ENCODE results near the gene GLCCI1. TPM values are rescaled to one million over a fixed set of nuclear protein-coding genes. Genes with fewer than 3 reads are reported as not detected.
"Not testable (repeated sequence)": the region's sequence is repeated elsewhere in the genome, so short reads cannot be mapped to it uniquely, and the experiment has no call there.

Gene GLCCI1
- total and polyA plus RNA-seq, 4 experiments from 2014 or later: 10.4 to 49.7 (median 34.3) TPM

DNA sequence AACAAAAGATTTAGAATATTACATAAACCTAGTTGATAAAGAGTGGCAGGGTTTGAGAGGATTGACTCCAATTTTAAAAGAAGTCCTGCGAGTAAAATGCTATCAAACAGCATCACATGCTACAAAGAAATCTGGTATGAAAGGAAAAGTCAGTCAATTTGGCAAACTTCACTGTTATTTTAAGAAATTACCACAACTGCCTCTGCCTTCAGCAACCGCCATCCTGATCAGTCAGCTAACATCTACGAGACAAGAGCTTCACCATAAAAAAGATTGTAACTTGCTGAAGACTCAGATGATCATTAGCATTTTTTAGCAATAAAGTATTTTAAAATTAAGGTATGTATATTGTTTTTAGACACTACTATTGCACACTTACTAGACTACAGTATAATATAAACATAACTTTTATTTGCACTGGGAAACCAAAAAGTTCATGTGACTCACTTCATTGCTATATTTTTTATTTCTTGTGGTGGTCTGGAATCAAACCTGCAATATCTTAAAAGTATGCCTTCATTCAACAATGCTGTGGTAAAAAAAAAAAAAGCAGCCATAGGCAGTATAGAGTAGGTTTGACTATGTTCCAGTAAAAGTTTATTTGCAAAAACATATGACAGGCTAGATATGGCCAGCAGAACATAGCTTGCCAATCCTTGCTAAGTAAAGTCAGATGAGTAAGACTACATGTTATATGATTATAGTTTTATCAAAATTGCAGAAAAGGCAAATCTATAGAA, 74.4 kb downstream of the GLCCI1 start:
- no peaks in the 10 kb centered on the region for H3K9me3 ChIP-seq (ENCODE audit: control insufficient read depth in 1 of 2, low read length in 2 of 2)
- Mint-ChIP-seq H3K4me1 (peaks cover 39 to 66% (median 57%) of the 10 kb centered on the region in 4 donors), H3K27me3 (no peaks in the 10 kb centered on the region), H3K4me3 (peak overlapping the region in 2 of 8 donors; percentile 2 to 42), H3K9me3 (no peaks in the 10 kb centered on the region), H3K27ac (peak overlapping the region in 4 of 7 donors; percentile 8 to 92 (median 67)), H3K36me3 (peaks cover 19 to 33% of the 10 kb centered on the region in 2 donors)
- ChIA-PET CTCF (ENCODE audit: partially characterized antibody) (no interaction called here), POLR2A (ENCODE audit: partially characterized antibody) (interaction anchor here (0.9 kb wide), 1 partner anchor 83 kb away, joined by 5 read pairs; no protein-coding TSS in a partner anchor)
- no peak overlapping the region for H3K27ac ChIP-seq (ENCODE audit: low read depth, low read length)
- no peaks in the 10 kb centered on the region for H3K36me3 ChIP-seq (ENCODE audit: insufficient read depth, low read length)
- intact Hi-C loops (cut with micrococcal nuclease): no loop called here
- peaks cover 37% of the 10 kb centered on the region for H3K4me1 ChIP-seq (ENCODE audit: insufficient read depth, low read length)
- DNase-seq: no peak
- H3K4me3 ChIP-seq (ENCODE audit: low read length in 2 of 2): no peak overlapping the region
- H3K27me3 ChIP-seq (ENCODE audit: insufficient read depth, low read length): no peaks in the 10 kb centered on the region

DNA sequence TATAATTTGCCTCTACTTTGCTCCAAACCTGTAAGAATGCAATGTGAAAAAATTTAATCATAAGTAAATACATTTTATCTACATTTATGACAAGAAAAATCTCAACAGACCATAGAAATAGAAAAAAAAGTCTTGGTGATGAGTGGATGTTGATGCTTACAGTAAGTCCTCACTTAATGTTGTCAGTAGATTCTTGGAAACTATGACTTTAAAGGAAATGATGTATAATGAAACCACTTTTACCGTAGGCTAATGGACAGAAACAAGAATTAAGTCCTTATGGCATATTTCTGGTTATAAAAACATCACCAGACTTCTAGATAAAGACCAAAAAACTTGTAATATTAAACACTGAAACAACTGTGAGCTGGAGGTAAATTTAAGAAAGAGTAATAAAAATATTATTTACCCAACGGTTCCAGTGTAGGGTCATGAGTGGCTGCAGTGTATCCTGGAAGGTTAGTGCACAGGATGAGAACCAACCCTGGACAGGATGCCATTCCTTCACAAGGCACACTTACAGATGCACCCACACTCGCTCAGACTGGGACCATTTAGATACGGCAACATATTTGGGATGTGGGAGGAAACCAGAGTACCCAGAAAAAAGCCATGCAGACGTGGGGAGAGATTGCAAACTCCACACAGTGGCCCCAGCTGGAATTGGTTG, 76.3 kb downstream of the GLCCI1 start:
- ChIA-PET POLR2A (ENCODE audit: partially characterized antibody) (no interaction called here), CTCF (ENCODE audit: partially characterized antibody) (no interaction called here)
- no peak for DNase-seq
- Mint-ChIP-seq H3K36me3 (peaks cover 27 to 32% of the 10 kb centered on the region in 2 donors), H3K4me1 (peaks cover 44 to 71% (median 57%) of the 10 kb centered on the region in 4 donors), H3K4me3 (peak overlapping the region in 5 of 8 donors; percentile 27 to 51 (median 31)), H3K9me3 (no peaks in the 10 kb centered on the region), H3K27me3 (no peaks in the 10 kb centered on the region), H3K27ac (peak overlapping the region in 5 of 7 donors; percentile 22 to 79 (median 43))
- H3K36me3 ChIP-seq (ENCODE audit: insufficient read depth, low read length): no peaks in the 10 kb centered on the region
- no peak overlapping the region for H3K4me3 ChIP-seq (ENCODE audit: low read length in 2 of 2)
- peaks cover 41% of the 10 kb centered on the region for H3K4me1 ChIP-seq (ENCODE audit: insufficient read depth, low read length)
- no peaks in the 10 kb centered on the region for H3K27me3 ChIP-seq (ENCODE audit: insufficient read depth, low read length)
- intact Hi-C loops (cut with micrococcal nuclease): no loop called here
- H3K27ac ChIP-seq (ENCODE audit: low read depth, low read length): no peak overlapping the region
- H3K9me3 ChIP-seq (ENCODE audit: control insufficient read depth in 1 of 2, low read length in 2 of 2): no peaks in the 10 kb centered on the region

DNA sequence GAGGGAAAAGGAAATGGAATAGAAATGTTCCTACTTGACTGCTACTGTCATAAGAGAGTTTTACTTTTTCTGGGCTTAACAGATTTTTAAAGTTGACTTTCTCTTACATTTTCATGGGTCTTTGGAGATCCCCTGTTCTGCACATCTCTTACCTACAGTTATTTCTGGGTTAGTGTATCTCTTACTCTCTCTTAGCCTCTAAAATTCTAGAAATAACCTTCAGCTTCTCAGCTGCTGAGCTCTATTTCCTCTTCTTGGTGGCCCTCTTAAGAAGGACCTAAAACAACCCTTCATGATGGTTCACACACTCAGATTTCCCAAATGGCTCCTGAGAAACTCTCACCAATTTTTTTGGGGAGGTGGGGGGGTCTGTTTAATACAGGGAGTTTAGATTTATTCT, 79.5 kb downstream of the GLCCI1 start:
- H3K9me3 Mint-ChIP-seq; H3K4me3 ChIP-seq (ENCODE audit: low read length in 2 of 2); intact Hi-C loops (cut with micrococcal nuclease); DNase-seq; H3K27me3 Mint-ChIP-seq; H3K27me3 ChIP-seq (ENCODE audit: insufficient read depth, low read length); H3K9me3 ChIP-seq (ENCODE audit: control insufficient read depth in 1 of 2, low read length in 2 of 2); CTCF ChIA-PET (ENCODE audit: partially characterized antibody); H3K27ac ChIP-seq (ENCODE audit: low read depth, low read length); H3K36me3 ChIP-seq (ENCODE audit: insufficient read depth, low read length): not testable (repeated sequence)
- peaks cover 41% of the 10 kb centered on the region for H3K4me1 ChIP-seq (ENCODE audit: insufficient read depth, low read length)
- Mint-ChIP-seq H3K36me3 (peaks cover 20 to 22% of the 10 kb centered on the region in 2 donors), H3K4me1 (peaks cover 38 to 75% (median 53%) of the 10 kb centered on the region in 4 donors), H3K4me3 (peak overlapping the region in 2 of 8 donors; percentile 16 to 53), H3K27ac (peak overlapping the region in 2 of 7 donors; percentile 21 to 50)
- POLR2A ChIA-PET (ENCODE audit: partially characterized antibody): interaction anchor here (0.8 to 1.1 kb wide), 2 partner anchors 13 to 128 kb away, joined by 3 read pairs; no protein-coding TSS in a partner anchor

DNA sequence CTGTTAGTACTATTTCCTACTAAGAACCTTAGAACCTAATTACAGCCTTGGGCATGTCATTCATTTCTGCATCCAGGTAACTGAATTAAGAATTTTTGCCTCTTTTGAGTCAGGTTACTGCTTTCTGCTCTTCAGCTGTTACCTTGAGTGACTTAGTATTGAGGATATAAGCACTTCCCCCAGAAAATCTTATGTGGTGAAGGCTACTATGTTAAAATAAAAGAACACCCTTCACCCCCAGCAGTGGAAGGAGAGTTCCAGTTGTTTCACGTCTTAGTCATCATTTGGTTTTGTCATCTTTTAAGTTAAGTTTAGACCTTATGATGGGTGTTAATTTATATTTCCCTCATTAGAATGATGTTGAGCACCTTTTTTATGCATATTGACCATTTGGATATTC, 82.8 kb downstream of the GLCCI1 start:
- Histone ChIP-seq H3K4me1 (ENCODE audit: insufficient read depth, low read length) (peaks cover 25% of the 10 kb centered on the region), H3K27me3 (ENCODE audit: insufficient read depth, low read length) (no peaks in the 10 kb centered on the region), H3K27ac (ENCODE audit: low read depth, low read length) (no peak overlapping the region), H3K36me3 (ENCODE audit: insufficient read depth, low read length) (no peaks in the 10 kb centered on the region), H3K4me3 (ENCODE audit: low read length in 2 of 2) (no peak overlapping the region), H3K9me3 (ENCODE audit: control insufficient read depth in 1 of 2, low read length in 2 of 2) (no peaks in the 10 kb centered on the region)
- ChIA-PET CTCF (ENCODE audit: partially characterized antibody) (interaction anchor here (1.0 to 1.7 kb wide), 2 partner anchors 17 to 139 kb away, joined by 3 to 10 read pairs; no protein-coding TSS in a partner anchor), POLR2A (ENCODE audit: partially characterized antibody) (no interaction called here)
- H3K9me3 Mint-ChIP-seq: no peaks in the 10 kb centered on the region
- intact Hi-C loops (cut with micrococcal nuclease): no loop called here
- no peak for DNase-seq
- peaks cover 11 to 19% of the 10 kb centered on the region in 2 donors for H3K36me3 Mint-ChIP-seq
- H3K27me3 Mint-ChIP-seq: no peaks in the 10 kb centered on the region
- H3K4me1 Mint-ChIP-seq: peaks cover 30 to 46% (median 33%) of the 10 kb centered on the region in 4 donors
- H3K4me3 Mint-ChIP-seq: no peak overlapping the region
- no peak overlapping the region for H3K27ac Mint-ChIP-seq

DNA sequence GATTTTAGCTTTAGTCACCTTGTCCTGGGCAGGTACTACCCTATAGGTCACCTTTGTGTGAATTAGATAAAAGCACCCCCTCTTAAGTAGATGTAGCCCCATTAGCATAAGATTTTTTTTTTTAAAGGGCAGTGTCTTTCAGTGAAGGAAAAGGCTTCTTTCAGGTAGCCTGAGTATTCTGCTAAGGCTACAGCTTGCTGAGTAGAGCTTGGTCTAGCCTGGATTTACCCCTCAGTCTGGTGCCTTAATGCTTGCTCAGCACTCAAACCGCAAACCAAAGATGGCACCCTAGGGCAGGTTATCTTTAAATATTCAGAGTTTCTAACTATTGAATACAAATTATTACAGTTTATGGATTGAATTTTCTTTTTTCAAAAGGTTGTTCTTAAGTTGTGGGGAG, 83.4 kb downstream of the GLCCI1 start:
- Mint-ChIP-seq H3K4me1 (peaks cover 25 to 40% (median 29%) of the 10 kb centered on the region in 4 donors), H3K27ac (peak overlapping the region in 1 of 7 donors; percentile 15), H3K36me3 (peaks cover 16 to 22% of the 10 kb centered on the region in 2 donors), H3K27me3 (no peaks in the 10 kb centered on the region), H3K9me3 (no peaks in the 10 kb centered on the region), H3K4me3 (no peak overlapping the region)
- intact Hi-C loops (cut with micrococcal nuclease): no loop called here
- Histone ChIP-seq H3K36me3 (ENCODE audit: insufficient read depth, low read length) (no peaks in the 10 kb centered on the region), H3K9me3 (ENCODE audit: control insufficient read depth in 1 of 2, low read length in 2 of 2) (no peaks in the 10 kb centered on the region), H3K27ac (ENCODE audit: low read depth, low read length) (no peak overlapping the region), H3K4me3 (ENCODE audit: low read length in 2 of 2) (no peak overlapping the region), H3K4me1 (ENCODE audit: insufficient read depth, low read length) (peaks cover 24% of the 10 kb centered on the region), H3K27me3 (ENCODE audit: insufficient read depth, low read length) (no peaks in the 10 kb centered on the region)
- ChIA-PET CTCF (ENCODE audit: partially characterized antibody) (interaction anchor here (1.7 kb wide), 1 partner anchor 138 kb away, joined by 10 read pairs; no protein-coding TSS in a partner anchor), POLR2A (ENCODE audit: partially characterized antibody) (no interaction called here)
- no peak for DNase-seq

DNA sequence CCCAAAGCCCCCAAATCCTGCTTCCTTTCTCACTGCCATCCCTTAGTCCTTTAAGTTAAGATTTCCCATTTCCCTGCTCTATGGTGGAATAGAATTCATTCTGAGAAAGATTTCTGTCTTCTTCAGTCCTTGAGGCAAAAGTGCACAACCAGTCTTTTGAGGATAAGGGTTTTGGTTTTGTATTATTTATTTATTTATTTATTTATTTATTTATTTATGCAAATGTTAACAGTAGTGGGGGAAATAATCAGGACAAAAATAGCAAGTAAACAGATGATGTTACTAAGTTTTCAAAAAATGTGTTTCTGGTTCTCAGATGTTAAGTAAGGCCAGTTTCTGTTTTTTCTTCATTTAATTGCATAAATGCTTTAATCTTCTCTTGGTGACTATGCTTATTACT, 84.2 kb downstream of the GLCCI1 start:
- H3K27ac Mint-ChIP-seq: peak overlapping the region in 1 of 7 donors; percentile 81
- CTCF ChIA-PET (ENCODE audit: partially characterized antibody): no interaction called here
- peaks cover 23 to 33% (median 25%) of the 10 kb centered on the region in 4 donors for H3K4me1 Mint-ChIP-seq

DNA sequence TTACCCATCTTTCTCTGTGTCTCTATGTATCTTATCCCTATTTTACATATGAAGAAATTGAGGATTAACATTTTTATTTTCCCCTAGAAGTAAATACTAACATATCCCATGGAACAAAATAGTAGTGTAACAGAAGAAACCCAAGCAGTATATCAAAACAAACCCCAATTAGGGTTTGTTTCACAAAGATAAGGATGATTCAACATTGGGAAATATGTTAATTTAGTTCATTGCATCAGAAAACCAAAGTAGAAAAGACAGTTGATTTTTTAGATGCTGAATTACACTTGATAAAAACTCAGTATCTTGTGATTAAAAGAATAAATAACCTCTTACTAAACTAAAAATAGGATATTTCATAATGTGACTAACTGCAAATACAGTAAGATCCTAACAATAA, 87.8 kb downstream of the GLCCI1 start:
- no peaks in the 10 kb centered on the region for H3K27me3 Mint-ChIP-seq
- POLR2A ChIA-PET (ENCODE audit: partially characterized antibody): no interaction called here
- H3K4me1 Mint-ChIP-seq: peaks cover 5 to 14% (median 11%) of the 10 kb centered on the region in 4 donors
- no peaks in the 10 kb centered on the region for H3K27me3 ChIP-seq (ENCODE audit: insufficient read depth, low read length)
- peaks cover 1% of the 10 kb centered on the region for H3K4me1 ChIP-seq (ENCODE audit: insufficient read depth, low read length)
- H3K36me3 ChIP-seq (ENCODE audit: insufficient read depth, low read length): no peaks in the 10 kb centered on the region
- CTCF ChIA-PET (ENCODE audit: partially characterized antibody): no interaction called here
- peak overlapping the region in 1 of 7 donors; percentile 43 for H3K27ac Mint-ChIP-seq
- H3K27ac ChIP-seq (ENCODE audit: low read depth, low read length): no peak overlapping the region
- H3K36me3 Mint-ChIP-seq: peaks cover 44 to 46% of the 10 kb centered on the region in 2 donors
- intact Hi-C loops (cut with micrococcal nuclease): no loop called here
- no peak overlapping the region for H3K4me3 ChIP-seq (ENCODE audit: low read length in 2 of 2)
- H3K4me3 Mint-ChIP-seq: peak overlapping the region in 1 of 8 donors; percentile 12
- no peak for DNase-seq
- H3K9me3 ChIP-seq (ENCODE audit: control insufficient read depth in 1 of 2, low read length in 2 of 2): no peaks in the 10 kb centered on the region
- H3K9me3 Mint-ChIP-seq: no peaks in the 10 kb centered on the region

More for the DNA sequence above, 84.2 kb downstream of the GLCCI1 start:
- no peaks in the 10 kb centered on the region for H3K9me3 Mint-ChIP-seq
- POLR2A ChIA-PET (ENCODE audit: partially characterized antibody): no interaction called here
- no peak overlapping the region for H3K27ac ChIP-seq (ENCODE audit: low read depth, low read length)
- peaks cover 24 to 30% of the 10 kb centered on the region in 2 donors for H3K36me3 Mint-ChIP-seq
- no peak for DNase-seq
- peaks cover 16% of the 10 kb centered on the region for H3K4me1 ChIP-seq (ENCODE audit: insufficient read depth, low read length)
- no peak overlapping the region for H3K4me3 Mint-ChIP-seq
- no peaks in the 10 kb centered on the region for H3K9me3 ChIP-seq (ENCODE audit: control insufficient read depth in 1 of 2, low read length in 2 of 2)
- intact Hi-C loops (cut with micrococcal nuclease): no loop called here
- H3K27me3 Mint-ChIP-seq: no peaks in the 10 kb centered on the region
- no peak overlapping the region for H3K4me3 ChIP-seq (ENCODE audit: low read length in 2 of 2)
- H3K27me3 ChIP-seq (ENCODE audit: insufficient read depth, low read length): no peaks in the 10 kb centered on the region
- H3K36me3 ChIP-seq (ENCODE audit: insufficient read depth, low read length): no peaks in the 10 kb centered on the region
